Upper lobe of right lung (tissue), 1 donor: ENCODE data around the gene MLF2. TPM values are rescaled to one million over a fixed set of nuclear protein-coding genes. Genes with fewer than 3 reads are reported as not detected.
A peak's percentile ranks its signal among the peaks of the same experiment; 100 is the strongest.

Experiments used
- ATAC-seq: fragments of 200-7000 bp; cut with Tn5 transposase; one replicate; pipeline ENCODE4 v1.9.1; 2020; ENCODE audit warnings: mild to moderate bottlenecking, moderate library complexity
- DNase-seq: peaks from one replicate; pipeline ENCODE4 v3.0.0-alpha.2; 2020
- H3K27ac ChIP-seq: fragments of 200-600 bp; one replicate; pipeline ENCODE4 v1.8.0; 2022
- H3K27me3 ChIP-seq: fragments of 200-600 bp; one replicate; pipeline ENCODE4 v1.8.0; 2022; ENCODE audit warnings: mild to moderate bottlenecking
- H3K36me3 ChIP-seq: fragments of 200-600 bp; one replicate; pipeline ENCODE4 v1.8.0; 2022
- H3K4me1 ChIP-seq: fragments of 200-600 bp; one replicate; pipeline ENCODE4 v1.8.0; 2022
- H3K4me3 ChIP-seq: fragments of 200-600 bp; one replicate; pipeline ENCODE4 v1.8.0; 2022; ENCODE audit warnings: mild to moderate bottlenecking
- H3K9me3 ChIP-seq: fragments of 200-600 bp; one replicate; pipeline ENCODE4 v1.8.0; 2022
- intact Hi-C: fragments of 100-400 bp; cut with DNase I; formaldehyde crosslinking; loops from one replicate; pipeline ENCODE4 v1.11.0; 2022
- total RNA-seq: library from RNA; stranded (reverse); fragmentation: NEBNext Ultra II Directional; extraction: Animal tissue kit (Norgen Biotek cat#: 25700); gene quantifications from one replicate; pipeline ENCODE4 v1.2.1, GENCODE V29; 2021
- TF ChIP-seq, protein P1 (sequence below): fragments of 200-600 bp; IDR thresholded peaks from one replicate; pipeline ENCODE4 v1.8.0; 2022; ENCODE audit warnings: antibody characterized with exemption
- donor health status: DM: no; HTN: yes; CAD: no; lungs with severe emphysema.

MLF2 gene
- total RNA-seq, 1 donor from 2014 or later: 118 TPM

GRCh38 chr12:6754411-6754810, 1.5 kb upstream of the MLF2 start:
- intact Hi-C loops: no loop called here
- H3K4me3 ChIP-seq: no peak overlapping the region
- DNase-seq: no peak
- TF ChIP-seq, protein P1, sequence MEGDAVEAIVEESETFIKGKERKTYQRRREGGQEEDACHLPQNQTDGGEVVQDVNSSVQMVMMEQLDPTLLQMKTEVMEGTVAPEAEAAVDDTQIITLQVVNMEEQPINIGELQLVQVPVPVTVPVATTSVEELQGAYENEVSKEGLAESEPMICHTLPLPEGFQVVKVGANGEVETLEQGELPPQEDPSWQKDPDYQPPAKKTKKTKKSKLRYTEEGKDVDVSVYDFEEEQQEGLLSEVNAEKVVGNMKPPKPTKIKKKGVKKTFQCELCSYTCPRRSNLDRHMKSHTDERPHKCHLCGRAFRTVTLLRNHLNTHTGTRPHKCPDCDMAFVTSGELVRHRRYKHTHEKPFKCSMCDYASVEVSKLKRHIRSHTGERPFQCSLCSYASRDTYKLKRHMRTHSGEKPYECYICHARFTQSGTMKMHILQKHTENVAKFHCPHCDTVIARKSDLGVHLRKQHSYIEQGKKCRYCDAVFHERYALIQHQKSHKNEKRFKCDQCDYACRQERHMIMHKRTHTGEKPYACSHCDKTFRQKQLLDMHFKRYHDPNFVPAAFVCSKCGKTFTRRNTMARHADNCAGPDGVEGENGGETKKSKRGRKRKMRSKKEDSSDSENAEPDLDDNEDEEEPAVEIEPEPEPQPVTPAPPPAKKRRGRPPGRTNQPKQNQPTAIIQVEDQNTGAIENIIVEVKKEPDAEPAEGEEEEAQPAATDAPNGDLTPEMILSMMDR: no peak
- H3K9me3 ChIP-seq: no peaks in the 10 kb centered on the region
- no peak for ATAC-seq
- peak overlapping the region; percentile 93 for H3K27ac ChIP-seq
- peaks cover 26% of the 10 kb centered on the region for H3K36me3 ChIP-seq
- no peaks in the 10 kb centered on the region for H3K27me3 ChIP-seq
- peaks cover 14% of the 10 kb centered on the region for H3K4me1 ChIP-seq

- Histone ChIP-seq H3K27ac (peak overlapping the region; percentile 93), H3K4me3 (no peak overlapping the region), H3K27me3 (no peaks in the 10 kb centered on the region), H3K9me3 (no peaks in the 10 kb centered on the region), H3K36me3 (peaks cover 31% of the 10 kb centered on the region), H3K4me1 (peaks cover 14% of the 10 kb centered on the region)
- DNase-seq (no peak), ATAC-seq (peak; percentile 0)
- TF ChIP-seq, protein P1: peak; percentile 98
- intact Hi-C loops: no loop called here
Observed at GRCh38 chr12:6753772-6754356, 923 bp upstream of the MLF2 start.

GRCh38 chr12:6752167-6752920, 597 bp downstream of the MLF2 start:
- peaks cover 47% of the 10 kb centered on the region for H3K36me3 ChIP-seq
- DNase-seq (no peak), ATAC-seq (no peak)
- peak overlapping the region; percentile 92 for H3K4me3 ChIP-seq
- peaks cover 14% of the 10 kb centered on the region for H3K4me1 ChIP-seq
- no peaks in the 10 kb centered on the region for H3K9me3 ChIP-seq
- no peaks in the 10 kb centered on the region for H3K27me3 ChIP-seq
- peak overlapping the region; percentile 93 for H3K27ac ChIP-seq
- intact Hi-C loops: no loop called here
- TF ChIP-seq, protein P1: peak; percentile 31

GRCh38 chr12:6751767-6752166, 1.2 kb downstream of the MLF2 start:
- intact Hi-C loops: no loop called here
- Histone ChIP-seq H3K27me3 (no peaks in the 10 kb centered on the region), H3K4me3 (no peak overlapping the region), H3K27ac (peak overlapping the region; percentile 93), H3K36me3 (peaks cover 52% of the 10 kb centered on the region), H3K9me3 (no peaks in the 10 kb centered on the region), H3K4me1 (peaks cover 14% of the 10 kb centered on the region)
- no peak for ATAC-seq
- no peak for DNase-seq
- TF ChIP-seq, protein P1: no peak

GRCh38 chr12:6750506-6750905, 2.4 kb downstream of the MLF2 start:
- Histone ChIP-seq H3K9me3 (no peaks in the 10 kb centered on the region), H3K4me1 (peaks cover 16% of the 10 kb centered on the region), H3K4me3 (no peak overlapping the region), H3K36me3 (peaks cover 56% of the 10 kb centered on the region), H3K27me3 (no peaks in the 10 kb centered on the region), H3K27ac (no peak overlapping the region)
- DNase-seq: no peak
- TF ChIP-seq, protein P1: no peak
- intact Hi-C loops: no loop called here
- no peak for ATAC-seq
